ENCODE measurements around the gene PDE8B.

GRCh38 chr5:77259476-77259875 lies 49.0 kb downstream of the PDE8B start:
- TF ChIP-seq CTCF (optimal IDR thresholded peaks at IDR 0.05 in 1 of 3, IDR thresholded peaks at IDR 0.05 in 1 of 3, conservative IDR thresholded peaks at IDR 0.05 in 1 of 3; ENCODE audit: extremely low read depth in 1 of 3, insufficient read depth in 2 of 3, low read length in 3 of 3) (no peak), EZH2 (IDR thresholded peaks at IDR 0.05; ENCODE audit: low read length) (no peak)

All from keratinocyte (primary cell).